GM21717 (cell line): ENCODE measurements around the gene PLAU.
A peak's percentile ranks its signal among the peaks of the same experiment; 100 is the strongest.
"Not testable (repeated sequence)": the region's sequence is repeated elsewhere in the genome, so short reads cannot be mapped to it uniquely, and the experiment has no call there.

Experiments
- ATAC-seq: cut with Tn5 transposase; IDR thresholded peaks from one replicate; pipeline ENCODE4 v1.9.1; 2021; ENCODE audit warnings: mild to moderate bottlenecking, moderate library complexity; ENCODE audit not compliant: unreplicated experiment

The PLAU gene

DNA sequence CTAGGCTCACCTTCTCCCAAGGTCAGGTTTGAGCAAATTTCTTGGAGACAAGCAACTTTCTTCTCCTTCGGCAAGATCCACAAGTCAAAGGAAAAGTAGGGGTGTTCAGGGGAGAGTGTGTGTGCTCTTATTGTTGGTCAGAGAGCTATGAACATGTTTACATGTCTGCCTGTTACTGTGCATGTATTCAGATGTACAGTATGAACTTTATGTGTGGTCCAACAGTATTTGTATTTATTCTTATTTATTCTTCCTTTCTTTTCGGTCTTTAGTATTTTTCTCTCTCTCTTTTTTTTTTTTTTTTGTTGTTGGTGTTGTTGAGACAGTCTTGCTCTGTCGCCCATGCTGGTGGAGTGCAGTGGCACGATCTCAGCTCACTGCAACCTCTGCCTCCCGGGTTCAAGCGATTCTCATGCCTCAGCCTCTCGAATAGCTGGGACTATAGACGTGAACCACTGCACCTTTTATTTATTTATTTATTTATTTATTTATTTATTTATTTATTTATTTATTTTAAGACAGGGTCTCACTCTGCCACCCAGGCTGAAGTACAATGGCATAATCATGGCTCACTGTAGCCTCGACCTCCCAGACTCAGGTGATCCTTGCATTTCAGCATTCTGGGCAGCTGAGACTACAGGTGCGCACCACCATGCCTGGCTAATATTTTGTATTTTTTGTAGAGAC is 38.2 kb downstream of the PLAU start:
- no peak for ATAC-seq

- no peak for ATAC-seq
These were observed 39.4 kb downstream of the PLAU start for GRCh38 chr10:73950155-73950948.

DNA sequence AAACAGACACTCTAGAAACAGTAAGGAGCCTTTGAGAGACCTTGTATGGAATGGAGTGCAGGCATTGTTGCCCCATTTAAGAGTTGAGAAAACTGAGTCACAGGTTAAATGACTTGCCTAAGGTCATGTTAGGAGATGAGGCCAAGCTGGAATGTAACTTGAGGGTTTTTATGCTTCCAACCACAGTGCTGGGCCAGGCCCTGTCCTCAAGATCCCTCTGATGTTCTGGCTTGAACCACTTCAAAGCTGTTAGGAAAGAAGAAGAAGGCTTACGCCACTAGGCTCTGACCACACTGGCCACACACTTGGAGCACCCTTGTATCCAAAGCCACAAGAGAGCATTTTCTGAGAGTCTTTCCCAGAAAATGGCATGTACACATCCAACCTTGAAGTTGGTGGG is 42.7 kb downstream of the PLAU start:
- ATAC-seq = no peak

DNA sequence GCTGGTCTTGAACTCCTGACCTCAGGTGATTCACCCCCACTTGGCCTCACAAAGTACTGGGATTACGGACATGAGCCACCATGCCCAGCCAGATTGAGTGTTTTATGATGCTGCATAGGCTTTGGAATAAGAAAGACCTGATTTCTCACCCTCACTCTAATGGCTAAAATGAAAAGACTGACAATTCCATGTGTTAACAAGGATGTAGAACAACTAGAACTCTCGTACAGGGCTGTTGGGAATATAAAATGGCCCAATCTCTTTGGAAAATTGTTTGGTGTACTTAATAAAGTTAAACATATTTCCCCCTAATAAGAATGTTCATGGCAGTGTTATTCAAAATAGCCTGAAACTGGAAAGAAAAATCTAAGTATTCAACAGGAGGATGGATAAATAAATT is 43.8 kb downstream of the PLAU start:
- no peak for ATAC-seq

DNA sequence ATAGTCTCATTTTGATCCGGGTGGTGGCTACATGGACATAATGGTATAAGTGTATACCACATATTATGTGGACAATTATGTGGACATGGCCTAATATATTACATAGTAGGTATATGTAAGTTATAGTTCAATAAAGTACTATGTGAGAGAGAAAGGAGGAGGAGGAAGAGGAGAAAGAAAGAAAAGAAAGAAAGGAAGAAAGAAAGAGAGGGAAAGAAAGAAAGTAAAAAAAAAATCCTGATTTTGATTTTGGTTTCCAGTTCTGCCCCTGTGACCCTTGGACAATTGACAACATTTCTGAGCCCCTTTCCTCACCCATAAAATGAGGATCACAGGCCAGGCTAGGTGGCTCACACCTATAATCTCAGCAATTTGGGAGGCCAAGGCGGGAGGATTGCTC is 44.8 kb downstream of the PLAU start:
- no peak for ATAC-seq

GRCh38 chr10:73956476-73957359 is 45.8 kb downstream of the PLAU start:
- ATAC-seq = peak; percentile 46

- ATAC-seq = no peak
These were observed 48.7 kb downstream of the PLAU start for GRCh38 chr10:73959484-73960243.

GRCh38 chr10:73962386-73962785 is 51.5 kb downstream of the PLAU start:
- ATAC-seq = no peak

- not testable (repeated sequence) for ATAC-seq
These were observed 52.6 kb downstream of the PLAU start for GRCh38 chr10:73963533-73963932.

GRCh38 chr10:73964743-73965142 is 53.8 kb downstream of the PLAU start:
- ATAC-seq = no peak

- ATAC-seq = not testable (repeated sequence)
These were observed 54.4 kb downstream of the PLAU start for GRCh38 chr10:73965267-73965889.

- no peak for ATAC-seq
These were observed 55.2 kb downstream of the PLAU start for GRCh38 chr10:73965890-73966768.

DNA sequence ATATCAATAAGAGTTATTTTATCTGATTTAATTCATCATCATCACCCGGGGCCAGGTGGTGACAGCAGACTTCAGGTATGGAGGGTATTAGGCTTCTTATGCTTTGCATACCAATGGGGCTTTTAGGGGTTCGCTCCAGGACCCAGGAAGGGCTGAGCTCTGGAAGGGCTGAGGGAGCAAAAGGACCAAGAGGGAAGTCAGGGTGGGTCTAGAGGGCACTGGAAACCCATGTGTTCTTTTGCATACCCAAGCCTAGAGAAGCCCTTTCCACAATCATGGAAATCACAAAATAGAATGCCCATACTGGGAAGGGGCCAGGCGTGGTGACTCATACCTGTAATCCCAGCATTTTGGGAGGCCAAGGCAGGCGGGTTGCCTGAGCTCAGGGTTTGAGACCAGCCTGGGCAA is 56.1 kb downstream of the PLAU start:
- no peak for ATAC-seq
